Erythroblast (primary cell): ENCODE data around the gene CHP2.

Experiments
- GATA1 ChIP-seq: IDR thresholded peaks from 2 replicates; pipeline ENCODE4 v1.6.1; 2011; ENCODE audit warnings: low read depth, mild to moderate bottlenecking, control low read depth, low read length, moderate library complexity
- POLR2A ChIP-seq: IDR thresholded peaks from 2 replicates; pipeline ENCODE4 v1.6.1; 2011; ENCODE audit warnings: mild to moderate bottlenecking, low read length

GRCh38 chr16:23765933-23766332 is 11.1 kb downstream of the CHP2 start:
- TF ChIP-seq POLR2A (no peak), GATA1 (no peak)
